Ishikawa (cell line): Measurements from ENCODE around the gene PRSS16.

Experiments used
- CEBPB ChIP-seq: IDR thresholded peaks from 2 replicates; pipeline ENCODE4 v1.6.1; 2012
- CREB1 ChIP-seq: IDR thresholded peaks from 2 replicates; pipeline ENCODE4 v1.6.1; 2012; ENCODE audit warnings: low read depth
- EGR1 ChIP-seq: IDR thresholded peaks from 2 replicates; pipeline ENCODE4 v1.6.1; 2012
- EP300 ChIP-seq: IDR thresholded peaks from 2 replicates; pipeline ENCODE4 v1.6.1; 2012; ENCODE audit warnings: borderline replicate concordance
- FOXM1 ChIP-seq: IDR thresholded peaks from 2 replicates; pipeline ENCODE4 v1.6.1; 2012; ENCODE audit warnings: low read depth, borderline replicate concordance
- MAX ChIP-seq: IDR thresholded peaks from 2 replicates; pipeline ENCODE4 v1.6.1; 2012
- NFIC ChIP-seq: IDR thresholded peaks from 2 replicates; pipeline ENCODE4 v1.6.1; 2012
- RAD21 ChIP-seq: IDR thresholded peaks from 2 replicates; pipeline ENCODE4 v1.6.1; 2012; ENCODE audit warnings: low read depth
- REST ChIP-seq: IDR thresholded peaks from 2 replicates; pipeline ENCODE4 v1.6.1; 2012; ENCODE audit warnings: low read depth, mild to moderate bottlenecking
- TAF1 ChIP-seq: IDR thresholded peaks from 2 replicates; pipeline ENCODE4 v1.6.1; 2012; ENCODE audit warnings: low read depth, mild to moderate bottlenecking
- TCF12 ChIP-seq: IDR thresholded peaks from 2 replicates; pipeline ENCODE4 v1.6.1; 2012; ENCODE audit warnings: low read depth
- TEAD4 ChIP-seq: IDR thresholded peaks from 2 replicates; pipeline ENCODE4 v1.6.1; 2012
- USF1 ChIP-seq: IDR thresholded peaks from 2 replicates; pipeline ENCODE4 v1.6.1; 2012
- YY1 ChIP-seq: IDR thresholded peaks from 2 replicates; pipeline ENCODE4 v1.6.1; 2012; ENCODE audit warnings: low read depth
- ZBTB7A ChIP-seq: IDR thresholded peaks from 2 replicates; pipeline ENCODE4 v1.6.1; 2012; ENCODE audit warnings: low read depth

The PRSS16 gene

GRCh38 chr6:27209659-27210269 lies 37.7 kb upstream of the PRSS16 start:
- TF ChIP-seq YY1 = no peak
- no peak for TF ChIP-seq REST
- TF ChIP-seq RAD21 = no peak
- no peak for TF ChIP-seq CREB1
- TF ChIP-seq TCF12 = no peak
- no peak for TF ChIP-seq CEBPB
- TF ChIP-seq MAX = no peak
- TF ChIP-seq USF1 = no peak
- TF ChIP-seq EP300 = no peak
- TF ChIP-seq FOXM1 = no peak
- TF ChIP-seq NFIC = no peak
- no peak for TF ChIP-seq EGR1

GRCh38 chr6:27213544-27214125 lies 33.9 kb upstream of the PRSS16 start:
- TF ChIP-seq REST (no peak), CEBPB (no peak), TEAD4 (no peak), YY1 (no peak), MAX (no peak), ZBTB7A (no peak), RAD21 (no peak), USF1 (no peak), NFIC (no peak), CREB1 (no peak), EP300 (no peak), FOXM1 (no peak), TAF1 (no peak)

- TF ChIP-seq NFIC = no peak
- no peak for TF ChIP-seq TAF1
- TF ChIP-seq USF1 = no peak
- no peak for TF ChIP-seq ZBTB7A
- TF ChIP-seq CREB1 = no peak
- TF ChIP-seq REST = no peak
- TF ChIP-seq YY1 = no peak
- TF ChIP-seq MAX = no peak
- no peak for TF ChIP-seq RAD21
- TF ChIP-seq CEBPB = no peak
- no peak for TF ChIP-seq FOXM1
- no peak for TF ChIP-seq EGR1
- no peak for TF ChIP-seq TEAD4
- no peak for TF ChIP-seq TCF12
- TF ChIP-seq EP300 = no peak
Measured at GRCh38 chr6:27214126-27214601, 33.3 kb upstream of the PRSS16 start.

GRCh38 chr6:27216874-27217273 lies 30.6 kb upstream of the PRSS16 start:
- no peak for TF ChIP-seq MAX
- no peak for TF ChIP-seq ZBTB7A
- TF ChIP-seq TEAD4 = no peak
- TF ChIP-seq EP300 = no peak
- TF ChIP-seq NFIC = no peak
- TF ChIP-seq REST = no peak
- TF ChIP-seq CREB1 = no peak
- no peak for TF ChIP-seq RAD21
- no peak for TF ChIP-seq FOXM1
- TF ChIP-seq CEBPB = no peak
